Measurements from ENCODE around the gene CWF19L1.
A peak's percentile ranks its signal among the peaks of the same experiment; 100 is the strongest.
"Not testable (repeated sequence)": the region's sequence is repeated elsewhere in the genome, so short reads cannot be mapped to it uniquely, and the experiment has no call there.

CWF19L1 gene

DNA sequence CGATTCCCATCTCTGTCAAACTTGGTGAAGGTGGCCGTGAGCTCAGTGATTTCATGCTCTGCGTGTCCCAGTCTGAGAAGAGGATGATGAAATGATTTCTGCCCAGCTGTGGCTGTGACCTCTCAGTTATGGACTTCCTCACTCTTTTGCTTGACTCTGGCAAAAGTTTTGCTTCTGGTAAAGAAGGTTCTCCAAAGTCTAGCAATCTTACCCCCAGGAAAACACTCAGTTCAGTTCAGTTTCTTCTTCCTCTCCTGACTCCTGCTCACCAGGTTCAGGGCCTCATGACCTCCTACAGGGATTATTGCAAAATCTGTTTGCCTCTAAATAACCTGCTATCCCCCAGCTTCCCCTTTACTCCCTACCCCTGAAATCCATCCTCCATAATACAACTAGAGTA lies 23.9 kb upstream of the CWF19L1 start:
- no peak overlapping the region for H3K4me3 ChIP-seq
- H3K4me1 ChIP-seq, result peaks cover 5% of the 10 kb centered on the region
- no peak overlapping the region for H3K4me2 ChIP-seq
- no peaks in the 10 kb centered on the region for H3K36me3 ChIP-seq
- TF ChIP-seq Cebpa-rat (IDR thresholded peaks at IDR 0.05), result no peak
- no peak overlapping the region for H3K9ac ChIP-seq
- H3K9me3 ChIP-seq, result no peaks in the 10 kb centered on the region
- no peak overlapping the region for H3K27ac ChIP-seq
- no peaks in the 10 kb centered on the region for H4K20me1 ChIP-seq
- H3K27me3 ChIP-seq, result no peaks in the 10 kb centered on the region

- no peak for TF ChIP-seq Cebpa-rat (IDR thresholded peaks at IDR 0.05)
- H3K4me1 ChIP-seq, result peaks cover 18% of the 10 kb centered on the region
- H3K9me3 ChIP-seq, result no peaks in the 10 kb centered on the region
- no peak overlapping the region for H3K27ac ChIP-seq
- H3K36me3 ChIP-seq, result peaks cover 2% of the 10 kb centered on the region; the same call in 1 of the 2 replicates
- H3K9ac ChIP-seq, result no peak overlapping the region
- no peaks in the 10 kb centered on the region for H4K20me1 ChIP-seq
- H3K27me3 ChIP-seq, result no peaks in the 10 kb centered on the region
- H3K4me3 ChIP-seq, result no peak overlapping the region
- no peak overlapping the region for H3K4me2 ChIP-seq
Observed at GRCh38 chr10:100289641-100290040, 22.2 kb upstream of the CWF19L1 start.

GRCh38 chr10:100288196-100288595 lies 20.8 kb upstream of the CWF19L1 start:
- H3K4me1 ChIP-seq, result peaks cover 26% of the 10 kb centered on the region
- H3K4me3 ChIP-seq, result no peak overlapping the region
- H3K27me3 ChIP-seq, result no peaks in the 10 kb centered on the region
- peaks cover 4% of the 10 kb centered on the region; the same call in 1 of the 2 replicates for H4K20me1 ChIP-seq
- no peak overlapping the region for H3K27ac ChIP-seq
- no peak overlapping the region for H3K9ac ChIP-seq
- H3K36me3 ChIP-seq, result peaks cover 17% of the 10 kb centered on the region
- H3K9me3 ChIP-seq, result no peaks in the 10 kb centered on the region
- TF ChIP-seq Cebpa-rat (IDR thresholded peaks at IDR 0.05), result no peak
- no peak overlapping the region for H3K4me2 ChIP-seq

DNA sequence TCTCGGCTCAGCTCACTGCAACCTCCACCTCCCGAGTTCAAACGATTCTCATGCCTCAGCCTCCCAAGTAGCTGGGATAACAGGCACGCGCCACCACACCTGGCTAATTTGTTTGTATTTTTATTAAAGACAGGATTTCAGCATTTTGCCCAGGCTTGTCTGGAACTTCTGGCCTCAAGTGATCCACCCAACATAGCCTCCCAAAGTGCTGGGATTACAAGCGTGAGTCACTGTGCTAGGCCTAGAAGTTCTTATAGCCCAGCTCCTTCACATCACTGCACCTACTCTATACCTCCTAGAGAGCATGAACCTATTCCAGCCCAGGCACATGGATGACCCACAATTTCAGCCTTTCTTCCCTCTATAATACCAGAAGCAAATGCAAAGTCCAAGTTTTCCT lies 20.3 kb upstream of the CWF19L1 start:
- H3K27ac ChIP-seq, result no peak overlapping the region
- H4K20me1 ChIP-seq, result peaks cover 8% of the 10 kb centered on the region; the same call in 1 of the 2 replicates
- no peaks in the 10 kb centered on the region for H3K27me3 ChIP-seq
- no peak overlapping the region for H3K4me2 ChIP-seq
- no peak for TF ChIP-seq Cebpa-rat (IDR thresholded peaks at IDR 0.05)
- no peak overlapping the region for H3K4me3 ChIP-seq
- H3K9ac ChIP-seq, result no peak overlapping the region
- H3K36me3 ChIP-seq, result peaks cover 21% of the 10 kb centered on the region
- peaks cover 26% of the 10 kb centered on the region for H3K4me1 ChIP-seq
- no peaks in the 10 kb centered on the region for H3K9me3 ChIP-seq

DNA sequence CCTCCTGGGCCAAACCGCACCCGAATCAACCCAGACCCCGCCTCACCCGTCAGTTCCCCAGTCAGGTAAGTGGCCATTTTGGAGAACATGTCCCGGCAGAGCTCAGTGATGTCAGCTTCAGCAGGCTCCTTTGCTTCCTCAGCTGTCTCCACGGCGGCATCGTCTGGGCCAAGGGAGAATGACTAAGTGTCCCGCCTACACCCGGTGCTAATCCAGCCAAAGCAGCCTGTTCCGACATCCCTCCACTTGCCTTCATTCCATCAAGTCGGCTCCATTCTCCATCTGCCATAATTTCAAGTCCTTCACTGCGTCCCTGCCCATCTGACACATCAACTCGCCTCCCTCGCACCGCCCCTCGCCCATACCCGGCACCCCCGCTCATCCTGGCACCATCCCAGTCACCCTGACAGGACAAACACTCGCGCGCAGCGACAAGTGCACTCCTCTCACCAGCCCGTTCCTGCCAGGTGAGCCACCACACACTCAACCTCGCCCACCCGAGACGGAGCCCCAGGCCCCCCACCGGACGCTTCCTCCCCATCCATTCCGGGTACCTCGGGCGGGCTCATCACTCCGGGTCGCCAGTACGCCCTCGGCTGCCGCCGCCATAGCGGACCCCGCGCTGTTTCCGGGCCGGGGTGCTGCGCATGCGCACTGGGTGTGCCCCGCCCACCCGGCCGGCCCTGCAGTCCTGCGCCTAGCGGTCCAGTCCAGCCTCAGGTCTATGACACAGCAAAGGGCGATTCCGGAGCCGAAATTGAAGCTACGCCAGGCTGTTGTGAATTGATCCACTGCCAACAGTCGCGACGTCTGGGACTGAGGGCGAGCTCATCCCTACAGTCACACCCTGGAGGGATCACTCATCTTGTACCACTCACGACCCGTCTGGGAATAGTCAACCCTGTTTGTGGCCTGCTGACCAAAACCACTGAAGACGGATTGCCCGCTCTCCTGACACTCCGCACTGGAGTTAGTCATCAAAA lies 18.9 kb upstream of the CWF19L1 start, which contains the start of gene BLOC1S2:
TSS of gene BLOC1S2 (minus strand) at position 630 of the 983 bp plus-strand sequence. CDS start at position 609, 21 bp downstream.
- Histone ChIP-seq H3K9me3 (no peaks in the 10 kb centered on the region), H3K4me2 (peak within 1 kb of the TSS; percentile 92), H4K20me1 (peaks cover 19% of the 10 kb centered on the region), H3K27me3 (no peaks in the 10 kb centered on the region), H3K4me3 (peak within 1 kb of the TSS; percentile 78), H3K36me3 (peaks cover 34% of the 10 kb centered on the region), H3K27ac (peak within 1 kb of the TSS; percentile 60), H3K4me1 (peaks cover 26% of the 10 kb centered on the region), H3K9ac (peak within 1 kb of the TSS; percentile 80)
- TF ChIP-seq Cebpa-rat (IDR thresholded peaks at IDR 0.05), result no peak

GRCh38 chr10:100285326-100285725 lies 17.9 kb upstream of the CWF19L1 start:
- peak overlapping the region; percentile 92 for H3K4me2 ChIP-seq
- not testable (repeated sequence) for H3K27me3 ChIP-seq, H3K9me3 ChIP-seq
- peaks cover 26% of the 10 kb centered on the region for H3K4me1 ChIP-seq
- H3K27ac ChIP-seq, result peak overlapping the region; percentile 60; the same call in 1 of the 2 replicates
- peak overlapping the region; percentile 80 for H3K9ac ChIP-seq
- H3K4me3 ChIP-seq, result peak overlapping the region; percentile 78
- peaks cover 19% of the 10 kb centered on the region for H4K20me1 ChIP-seq
- peaks cover 44% of the 10 kb centered on the region for H3K36me3 ChIP-seq

GRCh38 chr10:100282907-100283306 lies 15.5 kb upstream of the CWF19L1 start:
- Histone ChIP-seq H3K27me3 (no peaks in the 10 kb centered on the region), H3K27ac (no peak overlapping the region), H3K9ac (no peak overlapping the region), H3K4me1 (peaks cover 26% of the 10 kb centered on the region), H3K4me3 (no peak overlapping the region), H3K36me3 (peaks cover 62% of the 10 kb centered on the region), H3K4me2 (no peak overlapping the region), H4K20me1 (peaks cover 19% of the 10 kb centered on the region), H3K9me3 (no peaks in the 10 kb centered on the region)
- TF ChIP-seq Cebpa-rat (IDR thresholded peaks at IDR 0.05), result no peak

- peaks cover 60% of the 10 kb centered on the region for H3K36me3 ChIP-seq
Observed at GRCh38 chr10:100276971-100277370, 9.5 kb upstream of the CWF19L1 start.

DNA sequence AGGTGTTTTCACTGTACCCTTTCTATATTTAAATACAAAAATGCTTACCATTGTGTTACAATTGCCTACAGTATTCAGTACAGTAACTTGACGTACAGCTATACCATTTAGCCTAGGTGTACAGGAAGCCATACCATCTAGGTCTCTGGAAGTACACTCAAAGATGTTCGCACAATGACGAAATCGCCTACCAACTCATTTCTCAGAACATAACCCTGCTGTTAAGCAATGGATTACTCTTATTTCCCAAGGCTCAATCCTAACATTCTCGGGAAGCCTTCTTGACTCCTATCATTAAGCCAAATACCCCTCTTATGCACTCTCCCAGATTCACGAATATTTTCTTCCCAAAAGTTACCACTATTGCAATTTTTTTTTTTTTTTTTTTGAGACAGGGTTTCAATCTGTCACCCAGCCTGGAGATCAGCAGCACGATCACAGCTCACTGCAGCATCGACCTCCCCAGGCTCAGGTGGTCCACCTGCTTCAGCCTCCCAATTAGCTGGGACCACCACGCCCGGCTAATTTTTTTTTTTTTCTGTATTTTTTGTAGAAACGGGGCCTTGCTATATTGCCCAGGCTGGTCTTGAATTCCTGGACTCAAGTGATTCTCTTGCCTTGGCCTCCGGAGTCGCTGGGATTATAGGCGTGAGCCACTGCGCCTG lies 1.5 kb downstream of the CWF19L1 start:
- peaks cover 22% of the 10 kb centered on the region for H3K4me1 ChIP-seq
- no peaks in the 10 kb centered on the region for H3K9me3 ChIP-seq
- peak overlapping the region; percentile 86 for H3K4me3 ChIP-seq
- no peak for TF ChIP-seq Cebpa-rat (IDR thresholded peaks at IDR 0.05)
- H3K4me2 ChIP-seq, result peak overlapping the region; percentile 88
- H3K36me3 ChIP-seq, result peaks cover 22% of the 10 kb centered on the region
- H4K20me1 ChIP-seq, result peaks cover 9% of the 10 kb centered on the region
- H3K27me3 ChIP-seq, result no peaks in the 10 kb centered on the region
- no peak overlapping the region for H3K27ac ChIP-seq
- no peak overlapping the region for H3K9ac ChIP-seq

More at GRCh38 chr10:100276971-100277370, 9.5 kb upstream of the CWF19L1 start:
- H3K4me3 ChIP-seq, H3K4me1 ChIP-seq, H3K9ac ChIP-seq, H3K9me3 ChIP-seq, H4K20me1 ChIP-seq, H3K27me3 ChIP-seq, H3K27ac ChIP-seq, H3K4me2 ChIP-seq: not testable (repeated sequence)

DNA sequence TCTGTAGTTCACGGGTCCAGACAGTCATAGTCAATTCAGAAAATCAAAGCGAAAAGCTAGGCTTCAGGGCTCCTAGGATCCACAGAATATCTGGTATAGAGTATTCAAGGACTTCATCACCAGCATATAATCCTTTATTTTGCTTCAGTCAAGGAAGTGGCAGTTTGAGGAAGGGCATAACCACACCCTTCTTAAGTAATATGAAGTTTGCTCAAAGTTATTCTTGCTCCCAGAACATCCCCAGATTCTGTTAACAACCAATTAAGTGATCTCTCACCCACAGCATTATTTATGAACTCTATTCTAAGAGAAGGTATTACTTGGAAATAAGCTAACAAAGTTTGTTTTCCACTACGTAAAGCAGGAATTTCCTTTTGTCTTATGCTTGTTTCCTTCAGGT lies 13.2 kb downstream of the CWF19L1 start:
- no peaks in the 10 kb centered on the region for H3K27me3 ChIP-seq
- no peaks in the 10 kb centered on the region for H3K4me1 ChIP-seq
- peaks cover 99% of the 10 kb centered on the region for H3K36me3 ChIP-seq
- H3K4me3 ChIP-seq, result no peak overlapping the region
- H3K9me3 ChIP-seq, result no peaks in the 10 kb centered on the region
- H3K9ac ChIP-seq, result no peak overlapping the region
- no peaks in the 10 kb centered on the region; the same call in 1 of the 2 replicates for H4K20me1 ChIP-seq
- H3K27ac ChIP-seq, result no peak overlapping the region
- H3K4me2 ChIP-seq, result no peak overlapping the region
- no peak for TF ChIP-seq Cebpa-rat (IDR thresholded peaks at IDR 0.05)
